Measurements from ENCODE around the gene GRXCR2. TPM values are rescaled to one million over a fixed set of nuclear protein-coding genes. Genes with fewer than 3 reads are reported as not detected.
"Not testable (repeated sequence)": the region's sequence is repeated elsewhere in the genome, so short reads cannot be mapped to it uniquely, and the experiment has no call there.

GRXCR2 gene
- total RNA-seq, 1 donor from 2014 or later: not detected

DNA sequence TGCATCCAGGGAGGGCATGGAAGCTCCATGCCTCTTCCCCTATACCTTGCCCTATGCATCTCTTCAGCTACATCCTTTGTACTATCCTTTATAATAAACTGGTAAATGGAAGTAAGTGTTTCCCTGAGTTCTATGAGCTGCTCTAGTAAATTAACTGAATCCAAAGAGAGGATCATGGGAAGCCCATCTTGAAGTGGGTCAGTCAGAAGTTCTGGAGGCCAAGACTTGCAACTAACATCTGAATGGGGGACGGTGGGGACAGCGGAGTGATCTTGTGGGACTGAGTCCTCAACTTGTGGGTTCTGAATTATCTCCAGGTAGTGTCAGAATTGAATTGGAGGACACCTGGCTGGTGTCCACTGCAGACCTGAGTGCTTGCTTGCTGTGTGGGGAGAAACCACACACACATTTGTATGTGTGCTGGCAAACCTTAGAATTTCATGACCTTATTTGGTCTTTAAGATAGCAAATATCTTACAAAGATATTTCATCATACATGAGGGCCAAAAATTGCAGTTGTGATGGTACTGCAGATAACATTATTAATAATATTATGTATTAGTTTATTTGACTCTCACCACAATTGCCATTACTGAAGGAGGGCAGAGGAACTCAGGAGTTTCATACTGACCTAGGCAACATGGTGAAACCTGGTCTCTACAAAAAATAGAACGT is 32.2 kb downstream of the GRXCR2 start:
- H3K4me3 Mint-ChIP-seq (ENCODE audit: unreplicated experiment): no peak overlapping the region
- no peaks in the 10 kb centered on the region for H3K9me3 Mint-ChIP-seq (ENCODE audit: unreplicated experiment)
- no peak overlapping the region for H3K27ac Mint-ChIP-seq (ENCODE audit: unreplicated experiment)
- H3K4me1 Mint-ChIP-seq (ENCODE audit: unreplicated experiment): no peaks in the 10 kb centered on the region
- TF ChIP-seq, protein P1, sequence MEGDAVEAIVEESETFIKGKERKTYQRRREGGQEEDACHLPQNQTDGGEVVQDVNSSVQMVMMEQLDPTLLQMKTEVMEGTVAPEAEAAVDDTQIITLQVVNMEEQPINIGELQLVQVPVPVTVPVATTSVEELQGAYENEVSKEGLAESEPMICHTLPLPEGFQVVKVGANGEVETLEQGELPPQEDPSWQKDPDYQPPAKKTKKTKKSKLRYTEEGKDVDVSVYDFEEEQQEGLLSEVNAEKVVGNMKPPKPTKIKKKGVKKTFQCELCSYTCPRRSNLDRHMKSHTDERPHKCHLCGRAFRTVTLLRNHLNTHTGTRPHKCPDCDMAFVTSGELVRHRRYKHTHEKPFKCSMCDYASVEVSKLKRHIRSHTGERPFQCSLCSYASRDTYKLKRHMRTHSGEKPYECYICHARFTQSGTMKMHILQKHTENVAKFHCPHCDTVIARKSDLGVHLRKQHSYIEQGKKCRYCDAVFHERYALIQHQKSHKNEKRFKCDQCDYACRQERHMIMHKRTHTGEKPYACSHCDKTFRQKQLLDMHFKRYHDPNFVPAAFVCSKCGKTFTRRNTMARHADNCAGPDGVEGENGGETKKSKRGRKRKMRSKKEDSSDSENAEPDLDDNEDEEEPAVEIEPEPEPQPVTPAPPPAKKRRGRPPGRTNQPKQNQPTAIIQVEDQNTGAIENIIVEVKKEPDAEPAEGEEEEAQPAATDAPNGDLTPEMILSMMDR (IDR thresholded peaks at IDR 0.05; ENCODE audit: unreplicated experiment): no peak
- H3K36me3 Mint-ChIP-seq (ENCODE audit: low read depth, unreplicated experiment): no peaks in the 10 kb centered on the region
- DNase-seq (ENCODE audit: low spot score): no peak
- peaks cover 3% of the 10 kb centered on the region for H3K27me3 Mint-ChIP-seq (ENCODE audit: unreplicated experiment)

DNA sequence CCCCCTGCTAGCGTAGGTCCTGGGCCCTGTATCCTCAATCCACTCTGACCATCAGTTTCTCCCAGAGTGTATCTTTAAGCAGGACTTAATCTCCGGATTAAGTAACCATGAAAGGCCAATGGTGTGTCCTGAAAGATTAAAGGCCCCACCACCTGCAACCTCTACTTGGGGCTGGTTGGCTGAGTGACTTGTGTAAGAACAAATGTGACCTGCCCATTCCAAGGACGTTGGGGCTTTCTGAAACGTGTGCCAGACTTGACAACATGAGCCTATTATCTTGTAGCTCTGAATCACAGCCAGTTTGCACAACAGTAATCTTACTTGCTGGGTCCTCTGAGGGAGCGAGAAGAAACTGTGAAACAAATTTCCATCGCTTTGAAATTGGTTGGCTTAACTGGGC is 34.5 kb downstream of the GRXCR2 start:
- no peaks in the 10 kb centered on the region for H3K4me1 Mint-ChIP-seq (ENCODE audit: unreplicated experiment)
- H3K9me3 Mint-ChIP-seq (ENCODE audit: unreplicated experiment): no peaks in the 10 kb centered on the region
- H3K27me3 Mint-ChIP-seq (ENCODE audit: unreplicated experiment): peaks cover 3% of the 10 kb centered on the region
- no peaks in the 10 kb centered on the region for H3K36me3 Mint-ChIP-seq (ENCODE audit: low read depth, unreplicated experiment)
- no peak for DNase-seq (ENCODE audit: low spot score)
- H3K27ac Mint-ChIP-seq (ENCODE audit: unreplicated experiment): no peak overlapping the region
- TF ChIP-seq, protein P1 (IDR thresholded peaks at IDR 0.05; ENCODE audit: unreplicated experiment): no peak
- H3K4me3 Mint-ChIP-seq (ENCODE audit: unreplicated experiment): no peak overlapping the region

DNA sequence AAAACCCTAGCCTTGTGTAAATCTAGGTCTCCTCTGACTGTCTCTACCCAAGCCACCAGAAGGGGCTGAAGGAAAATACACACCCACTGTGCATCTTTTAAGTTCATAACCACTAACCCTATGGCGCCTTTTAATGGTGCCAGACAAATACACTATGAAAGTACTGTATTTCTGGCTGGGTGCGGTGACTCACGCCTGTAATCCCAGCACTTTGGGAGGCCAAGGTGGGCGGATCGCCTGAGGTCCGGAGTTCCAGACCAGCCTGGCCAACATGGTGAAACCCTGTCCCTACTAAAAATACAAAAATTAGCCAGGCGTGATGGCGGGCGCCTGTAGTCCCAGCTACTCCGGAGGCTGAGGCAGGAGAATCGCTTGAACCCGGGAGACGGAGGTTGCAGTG is 36.6 kb downstream of the GRXCR2 start:
- DNase-seq (ENCODE audit: low spot score); H3K36me3 Mint-ChIP-seq (ENCODE audit: low read depth, unreplicated experiment); H3K9me3 Mint-ChIP-seq (ENCODE audit: unreplicated experiment); H3K27me3 Mint-ChIP-seq (ENCODE audit: unreplicated experiment); H3K27ac Mint-ChIP-seq (ENCODE audit: unreplicated experiment); H3K4me1 Mint-ChIP-seq (ENCODE audit: unreplicated experiment); H3K4me3 Mint-ChIP-seq (ENCODE audit: unreplicated experiment): not testable (repeated sequence)

DNA sequence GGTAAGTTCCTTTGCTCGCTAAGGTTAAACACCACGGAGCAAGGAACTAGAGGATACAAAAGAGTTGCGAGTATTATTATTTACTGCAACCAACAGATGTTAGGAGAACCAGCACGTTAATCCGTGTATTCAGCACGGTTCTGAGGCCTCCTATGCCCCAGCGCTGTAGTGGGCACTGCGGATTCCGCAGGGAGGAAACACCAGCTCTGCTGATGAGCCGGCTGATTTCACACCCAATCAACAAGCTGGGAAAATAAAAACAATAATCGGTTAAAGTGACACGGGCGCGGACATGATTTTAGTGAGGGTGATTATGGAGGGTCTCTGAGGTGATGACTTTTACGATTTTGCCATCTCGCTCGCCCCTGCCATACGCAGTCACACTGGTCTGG is 37.0 kb downstream of the GRXCR2 start:
- H3K9me3 Mint-ChIP-seq (ENCODE audit: unreplicated experiment): no peaks in the 10 kb centered on the region
- TF ChIP-seq, protein P1 (IDR thresholded peaks at IDR 0.05; ENCODE audit: unreplicated experiment): no peak
- DNase-seq (ENCODE audit: low spot score): no peak
- H3K4me3 Mint-ChIP-seq (ENCODE audit: unreplicated experiment): peak overlapping the region; percentile 65
- H3K36me3 Mint-ChIP-seq (ENCODE audit: low read depth, unreplicated experiment): no peaks in the 10 kb centered on the region
- peaks cover 5% of the 10 kb centered on the region for H3K27me3 Mint-ChIP-seq (ENCODE audit: unreplicated experiment)
- H3K4me1 Mint-ChIP-seq (ENCODE audit: unreplicated experiment): no peaks in the 10 kb centered on the region
- no peak overlapping the region for H3K27ac Mint-ChIP-seq (ENCODE audit: unreplicated experiment)

DNA sequence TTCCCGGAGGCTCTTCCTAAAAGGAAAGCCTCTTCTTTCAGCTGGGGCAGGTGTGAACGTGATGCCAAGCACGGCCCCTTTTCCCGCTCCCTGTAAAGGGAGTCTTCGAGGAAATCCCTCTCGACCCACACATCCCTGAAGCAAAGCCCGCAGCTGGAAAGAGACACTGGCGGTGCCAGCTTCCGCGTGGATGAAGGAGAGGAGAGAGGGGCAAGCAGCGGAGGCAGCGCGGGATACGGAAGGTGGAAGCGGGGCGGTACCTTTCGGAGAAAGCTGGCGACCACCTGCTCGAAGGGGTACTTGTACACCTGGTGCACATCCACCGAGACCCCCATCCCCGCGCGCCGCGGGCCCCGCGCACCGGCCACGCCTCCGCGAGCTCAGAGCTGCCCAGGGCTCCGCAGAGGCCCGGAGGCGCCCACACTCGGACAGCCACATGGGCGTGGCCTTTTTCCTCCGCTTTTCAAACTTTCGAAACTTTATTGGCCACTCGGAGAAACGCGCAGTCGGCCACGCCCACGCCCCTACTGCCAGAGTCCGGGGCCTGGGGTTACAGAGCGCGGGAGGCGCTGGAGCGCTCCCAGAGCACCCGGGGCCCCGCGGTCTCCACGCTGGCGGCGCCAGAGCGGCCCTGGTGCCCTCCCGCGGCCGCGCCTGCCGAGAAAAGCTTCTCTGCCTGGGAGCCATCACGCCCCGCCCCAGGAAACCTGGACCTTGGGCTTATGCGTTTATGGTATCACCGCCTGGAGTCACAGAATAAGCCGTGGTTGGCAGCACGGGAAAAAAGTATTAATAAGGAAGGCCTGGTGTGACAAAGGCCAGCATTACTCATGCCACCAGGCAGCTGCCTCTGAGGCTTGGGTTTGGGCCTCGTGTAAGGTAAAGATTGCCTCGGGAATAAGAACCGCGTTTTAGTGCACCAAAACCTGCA is 37.6 kb downstream of the GRXCR2 start, which contains the start of gene PRELID2:
Gene PRELID2, minus strand, starts transcription at position 426 of the 931 bp plus-strand sequence. Its CDS starts 91 bp downstream, at position 335.
- Mint-ChIP-seq H3K4me1 (ENCODE audit: unreplicated experiment) (no peaks in the 10 kb centered on the region), H3K9me3 (ENCODE audit: unreplicated experiment) (no peaks in the 10 kb centered on the region), H3K27ac (ENCODE audit: unreplicated experiment) (no peak within 1 kb of the TSS), H3K36me3 (ENCODE audit: low read depth, unreplicated experiment) (no peaks in the 10 kb centered on the region), H3K27me3 (ENCODE audit: unreplicated experiment) (peaks cover 5% of the 10 kb centered on the region), H3K4me3 (ENCODE audit: unreplicated experiment) (peak within 1 kb of the TSS; percentile 65)
- TF ChIP-seq, protein P1 (IDR thresholded peaks at IDR 0.05; ENCODE audit: unreplicated experiment): no peak
- DNase-seq (ENCODE audit: low spot score): peak; percentile 76

Data from endothelial cell (in vitro differentiated cells).